HG02678 (cell line): ENCODE measurements around the gene KCTD12.
A peak's percentile ranks its signal among the peaks of the same experiment; 100 is the strongest.

Experiments
- ATAC-seq: cut with Tn5 transposase; IDR thresholded peaks from one replicate; pipeline ENCODE4 v1.9.1; 2021; ENCODE audit warnings: mild to moderate bottlenecking, moderate library complexity; ENCODE audit not compliant: unreplicated experiment

Gene KCTD12

DNA sequence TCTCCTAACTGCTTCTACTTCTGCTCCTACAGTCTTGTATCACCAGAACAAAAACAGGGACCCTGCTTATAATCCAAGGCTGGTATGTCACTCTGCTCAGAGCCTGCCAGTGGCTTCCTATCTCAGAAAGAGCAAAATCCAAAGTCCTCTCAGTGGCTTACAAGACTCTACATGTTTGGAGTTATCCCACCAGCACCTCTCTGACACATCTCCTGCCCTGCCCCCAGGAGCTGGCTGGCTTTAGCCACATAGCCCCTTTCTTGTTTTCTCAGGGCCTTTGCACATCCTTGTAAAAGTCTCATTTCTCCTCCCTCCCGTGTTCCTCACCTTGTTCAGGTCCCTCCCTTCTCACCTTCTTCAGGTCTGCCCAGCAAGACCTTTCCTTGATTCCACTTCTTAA is 2.2 kb upstream of the KCTD12 start:
- no peak for ATAC-seq

DNA sequence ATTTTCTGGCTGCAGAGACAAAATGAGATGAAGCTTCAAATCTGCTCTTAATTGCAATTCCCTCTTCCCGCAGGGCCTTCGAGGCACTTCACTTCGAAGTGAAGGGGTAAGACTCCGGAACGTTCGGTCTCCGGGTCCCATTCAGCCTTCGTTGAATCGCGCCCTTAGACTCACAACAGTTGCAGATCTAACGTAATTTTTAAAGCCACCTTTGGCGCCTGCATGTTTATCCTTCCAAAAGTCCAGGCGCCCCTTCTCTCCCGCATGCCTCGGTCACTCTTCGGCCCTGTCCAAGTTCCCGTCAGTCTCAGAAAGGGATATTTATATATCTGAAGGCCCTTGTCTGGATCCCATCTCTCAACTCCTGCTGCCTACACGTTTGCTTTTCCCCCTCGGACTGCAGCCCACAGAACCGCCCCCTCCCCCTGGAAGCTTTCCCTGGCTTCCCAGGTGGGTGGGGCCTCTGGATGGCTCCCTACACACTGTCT is 915 bp upstream of the KCTD12 start:
- no peak for ATAC-seq

DNA sequence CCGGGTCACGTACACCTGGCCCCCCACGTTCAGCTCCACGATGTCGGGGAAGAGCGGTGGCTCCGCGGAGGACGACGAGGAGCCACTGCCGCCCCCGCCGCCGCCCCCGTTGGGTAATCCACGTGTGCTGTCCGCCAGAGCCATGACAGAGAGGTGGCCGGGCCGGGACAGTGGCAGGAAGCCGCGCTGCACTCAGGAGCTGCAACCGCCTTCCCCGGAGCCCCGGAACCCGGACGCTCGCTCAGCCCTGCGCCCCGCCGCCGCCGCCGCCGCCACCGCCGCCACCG is 257 bp downstream of the KCTD12 start:
- no peak for ATAC-seq

DNA sequence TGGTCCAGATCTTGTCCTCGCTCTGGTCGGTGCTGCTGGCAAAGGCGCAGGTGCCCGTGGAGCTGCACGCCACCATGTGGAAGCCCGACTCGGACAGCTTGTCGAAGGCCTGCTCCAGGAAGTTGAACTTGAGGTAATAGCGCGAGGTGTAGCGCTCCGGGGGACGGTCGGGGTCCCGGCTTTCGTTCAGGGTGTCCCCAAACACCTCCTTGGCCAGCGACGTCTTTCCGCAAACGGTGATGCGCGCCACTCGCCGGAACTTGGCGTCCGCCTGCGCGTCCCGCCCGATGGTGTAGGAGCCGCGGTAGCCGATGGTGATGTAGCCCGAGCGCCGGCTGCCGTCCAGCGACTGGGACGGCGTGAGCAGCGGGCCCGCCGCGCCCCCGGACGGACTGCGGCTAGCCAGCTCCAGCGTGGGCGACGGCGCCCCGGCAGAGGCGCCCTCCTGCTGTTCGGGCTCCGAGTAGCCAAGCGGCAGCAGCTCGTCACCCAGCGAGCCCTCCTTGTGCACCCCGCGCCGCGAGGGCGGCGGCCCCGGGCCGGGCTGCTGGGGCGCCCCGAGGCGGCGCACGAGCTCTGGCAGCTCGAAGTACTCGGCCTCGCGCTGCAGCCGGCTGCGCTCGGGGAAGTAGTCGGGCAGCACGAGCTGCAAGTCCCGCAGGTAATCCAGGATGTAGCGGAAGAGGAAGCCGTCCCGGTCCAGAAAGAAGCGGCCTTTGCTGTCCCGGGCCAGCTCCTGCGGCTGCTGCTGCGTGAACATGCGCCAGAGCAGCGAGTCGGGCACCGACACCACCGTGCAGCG is 801 bp downstream of the KCTD12 start:
- peak; percentile 38 for ATAC-seq

DNA sequence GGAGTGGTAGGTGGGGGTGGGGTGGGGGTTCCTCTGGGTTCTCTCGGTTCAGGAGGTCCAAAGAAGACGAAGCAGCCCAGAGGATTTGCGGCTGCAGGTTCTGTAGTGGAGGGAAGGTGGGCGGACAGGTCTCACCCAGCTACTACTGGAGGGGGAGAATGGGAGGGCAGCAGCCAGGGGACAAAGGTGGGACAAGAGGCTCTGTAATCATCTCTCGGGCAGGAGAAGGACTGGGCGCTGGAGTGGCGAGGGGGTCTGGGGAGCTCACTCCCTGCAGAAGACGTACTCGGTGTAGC is 1.4 kb downstream of the KCTD12 start:
- no peak for ATAC-seq

DNA sequence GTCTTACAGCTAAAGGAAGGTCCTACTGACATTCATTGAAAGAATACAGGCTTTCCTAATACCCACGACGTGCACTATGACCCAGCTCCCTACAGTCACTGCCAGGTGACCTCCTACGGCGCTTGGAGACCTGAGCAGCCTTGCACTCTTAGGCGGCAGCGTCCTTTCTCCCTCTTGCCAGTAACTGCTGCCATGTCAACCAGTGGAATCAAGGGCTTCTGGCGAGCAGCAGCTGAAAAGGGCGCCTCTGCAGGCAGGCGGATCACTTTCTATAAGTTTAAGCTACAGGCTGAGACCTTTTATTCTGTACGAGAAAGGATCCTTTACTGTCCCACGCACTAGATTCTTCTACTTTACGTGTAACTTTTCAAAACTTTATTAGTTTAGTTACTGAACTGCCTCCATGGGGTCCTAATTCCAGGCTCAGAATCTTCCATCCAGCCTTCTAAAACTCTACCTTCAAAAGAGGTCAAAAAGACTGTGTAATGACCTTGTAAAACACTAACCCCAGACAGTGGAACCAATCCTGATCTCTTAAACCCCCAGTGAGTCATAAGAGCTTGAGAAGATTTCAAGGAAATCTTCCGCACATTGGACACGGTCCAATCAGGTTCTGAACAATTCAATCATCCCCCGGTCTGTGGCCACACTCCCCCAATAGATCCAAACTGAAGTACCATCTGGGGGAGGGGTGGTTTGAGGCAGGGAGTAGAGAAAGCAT is 1.9 kb downstream of the KCTD12 start:
- no peak for ATAC-seq

DNA sequence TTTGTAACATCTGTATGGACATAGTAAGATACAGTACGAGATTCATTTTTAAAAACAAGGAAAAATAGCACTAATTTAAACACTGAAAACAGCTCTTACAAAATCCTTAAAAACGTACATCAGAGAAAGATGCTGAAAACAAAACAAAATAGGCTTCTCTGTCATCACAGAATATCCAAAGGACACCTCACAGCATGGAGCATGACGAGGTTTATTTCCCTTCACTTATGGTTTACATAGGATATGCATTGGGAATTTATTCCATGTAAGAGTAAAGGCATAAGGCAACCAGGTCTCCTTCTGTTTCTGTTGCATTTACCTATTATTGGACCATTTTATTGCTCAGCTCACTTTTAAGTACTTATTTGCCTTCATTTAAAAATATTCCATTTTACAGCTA is 3.0 kb downstream of the KCTD12 start:
- no peak for ATAC-seq

DNA sequence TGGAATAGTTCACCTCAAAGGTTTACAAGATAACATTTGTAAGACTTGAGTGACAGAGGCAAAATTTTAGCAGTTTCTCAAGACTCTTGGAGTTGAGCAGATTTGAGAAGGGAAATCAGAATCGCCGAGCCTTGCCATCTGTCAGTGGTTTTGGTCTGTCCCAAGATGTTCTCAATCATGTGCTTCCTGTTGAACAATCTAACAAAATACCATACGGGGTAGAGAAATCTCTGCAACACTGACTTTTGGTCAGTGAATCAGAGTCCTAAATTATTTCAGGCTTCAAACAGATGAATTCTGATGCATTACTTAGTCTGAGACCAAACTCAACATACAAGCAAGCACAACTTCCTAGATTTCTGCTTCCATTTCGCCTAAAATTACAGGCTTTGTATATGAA is 3.8 kb downstream of the KCTD12 start:
- no peak for ATAC-seq

DNA sequence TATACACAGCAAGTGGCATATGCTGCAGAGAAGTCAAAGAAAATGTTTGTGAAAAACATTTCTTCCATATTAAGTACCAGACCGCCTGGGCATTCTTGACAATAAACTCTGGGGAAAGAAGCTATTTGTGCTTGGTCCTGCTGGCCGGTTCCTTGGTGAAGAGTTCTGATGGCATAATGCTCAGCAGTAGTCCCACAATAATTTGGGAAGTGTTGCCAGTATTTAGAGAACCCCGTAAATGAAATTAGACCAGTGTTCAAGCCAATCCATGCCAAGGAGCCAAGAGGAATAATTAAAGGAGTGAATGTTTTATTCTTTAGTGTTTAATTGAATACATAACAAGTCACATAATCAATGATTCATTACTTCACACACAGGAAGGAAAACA is 6.3 kb downstream of the KCTD12 start:
- no peak for ATAC-seq

DNA sequence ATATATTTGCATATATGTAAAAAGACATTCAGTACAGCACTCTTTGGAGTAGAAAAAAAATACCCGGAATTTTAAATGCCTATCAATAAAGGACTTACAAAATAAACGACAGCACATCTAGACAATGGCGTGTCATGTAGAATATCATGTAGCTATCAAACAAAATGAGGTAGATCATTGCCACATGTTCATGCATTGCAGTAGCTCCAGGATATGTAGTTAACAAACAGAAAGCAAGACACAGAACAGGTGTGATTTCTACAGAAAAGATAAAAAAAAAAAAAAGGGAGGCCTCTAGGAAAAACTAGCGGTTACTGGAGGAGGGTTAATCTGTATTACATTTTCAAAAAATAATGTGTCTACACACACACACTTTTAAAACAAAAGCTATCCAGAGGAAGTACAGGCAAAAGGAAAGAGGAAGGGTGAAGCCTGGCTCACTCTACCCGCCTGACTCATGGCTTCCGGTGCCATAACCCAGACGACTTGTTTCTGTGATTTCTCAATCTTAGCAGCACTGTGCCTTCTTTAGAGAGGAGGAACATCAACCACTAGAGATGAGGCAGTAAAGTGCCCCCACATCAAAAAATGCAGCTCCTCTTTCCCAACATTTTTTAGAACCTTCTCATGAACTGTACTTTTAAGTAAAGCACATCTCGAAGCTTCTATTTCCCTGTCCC is 6.9 kb downstream of the KCTD12 start:
- ATAC-seq: peak; percentile 96

DNA sequence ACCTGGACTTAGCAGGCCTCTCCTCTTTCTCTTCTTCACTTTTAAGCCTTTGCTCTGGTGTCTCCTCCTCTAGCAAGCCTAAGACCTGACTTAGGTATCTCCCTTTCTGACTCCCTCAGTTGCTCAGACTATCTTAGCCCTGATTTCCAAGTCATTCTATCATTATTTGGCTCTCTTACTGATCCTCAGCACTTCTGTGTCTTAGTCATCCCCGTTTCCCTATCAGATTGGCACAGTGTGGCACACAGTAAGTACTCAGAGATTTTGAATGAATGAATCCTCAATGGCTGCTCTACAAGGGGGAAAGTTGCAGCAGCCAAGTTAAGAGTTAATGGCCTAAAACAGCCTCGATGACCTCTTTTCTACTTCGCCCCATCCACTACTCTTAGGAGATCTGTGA is 8.2 kb downstream of the KCTD12 start:
- no peak for ATAC-seq

DNA sequence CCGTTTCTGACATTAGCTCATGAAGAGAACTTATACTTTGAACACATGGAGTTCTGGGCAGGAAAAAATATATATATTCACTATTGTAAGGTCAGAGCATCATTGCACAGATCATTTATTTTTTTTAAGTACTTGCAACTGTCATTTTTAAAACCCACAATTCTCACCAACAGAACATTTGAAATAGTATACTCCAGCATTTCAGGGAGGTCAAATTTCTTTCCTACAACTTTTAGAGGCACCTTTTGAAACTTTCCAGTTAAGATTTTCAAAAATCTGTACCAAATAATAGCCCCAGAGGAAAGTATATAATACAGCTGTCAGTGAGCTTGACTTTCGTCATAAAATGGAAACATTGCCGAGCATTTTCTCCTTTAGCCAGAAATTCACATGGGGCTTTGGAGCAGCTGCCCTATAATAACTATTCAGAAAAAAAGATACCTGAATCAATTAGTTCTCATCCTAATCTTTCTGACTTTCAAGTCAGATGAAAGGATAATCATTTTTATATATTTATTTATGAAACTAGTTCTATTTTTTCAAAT is 10.9 kb downstream of the KCTD12 start:
- no peak for ATAC-seq

DNA sequence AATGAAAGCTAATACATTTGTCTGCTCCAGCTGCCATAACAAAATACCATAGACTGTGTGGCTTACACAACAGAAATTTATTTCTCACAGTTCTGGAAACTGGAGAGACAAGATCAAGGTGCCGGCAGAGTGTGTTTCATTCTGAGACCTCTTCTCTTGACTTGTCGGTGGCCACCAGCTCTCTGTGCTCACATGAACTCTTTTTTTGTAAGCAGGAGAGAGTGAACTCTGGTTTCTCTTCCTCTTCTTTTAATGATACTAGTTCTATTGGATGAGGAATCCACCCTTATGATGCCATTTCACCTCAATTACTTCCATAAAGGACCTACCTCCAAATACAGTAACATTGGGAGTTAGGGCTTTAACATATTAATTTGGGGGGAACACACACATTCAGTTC is 11.7 kb downstream of the KCTD12 start:
- peak; percentile 64 for ATAC-seq

DNA sequence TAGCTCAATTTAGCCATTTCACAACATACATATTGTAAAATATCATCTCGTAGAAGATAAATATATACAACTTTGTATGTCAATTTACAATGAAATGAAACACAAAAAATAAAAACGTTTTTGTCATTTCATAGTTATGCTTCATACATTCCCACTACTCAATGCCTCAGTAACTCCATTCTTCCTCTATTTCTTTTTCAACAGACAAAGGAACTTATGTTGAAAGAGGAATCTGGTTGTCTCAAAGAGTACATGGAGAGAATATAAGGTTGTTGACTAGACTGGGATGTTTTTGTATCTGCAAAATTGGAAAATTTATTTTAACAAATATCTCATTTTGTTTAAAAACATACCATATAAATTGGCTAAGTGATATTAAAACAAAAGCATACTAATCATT is 12.8 kb downstream of the KCTD12 start:
- no peak for ATAC-seq

DNA sequence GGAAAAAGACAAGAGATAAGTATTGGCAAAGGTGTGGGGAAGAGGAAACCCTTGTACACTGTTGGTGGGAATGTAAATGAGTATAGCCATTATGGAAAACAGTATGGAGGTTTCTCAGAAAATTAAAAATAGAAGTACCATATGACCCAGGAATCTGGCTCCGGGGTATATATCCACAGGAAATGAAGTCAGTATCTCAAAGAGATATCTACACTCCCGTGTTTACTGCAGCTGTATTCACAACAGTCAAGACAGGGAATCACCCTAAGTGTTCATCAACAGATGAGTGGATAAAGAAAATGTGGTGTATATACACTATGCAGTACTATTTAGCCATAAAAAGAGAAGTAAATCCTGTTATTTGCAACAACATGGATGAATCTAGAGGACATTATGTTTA is 13.5 kb downstream of the KCTD12 start:
- ATAC-seq: no peak

DNA sequence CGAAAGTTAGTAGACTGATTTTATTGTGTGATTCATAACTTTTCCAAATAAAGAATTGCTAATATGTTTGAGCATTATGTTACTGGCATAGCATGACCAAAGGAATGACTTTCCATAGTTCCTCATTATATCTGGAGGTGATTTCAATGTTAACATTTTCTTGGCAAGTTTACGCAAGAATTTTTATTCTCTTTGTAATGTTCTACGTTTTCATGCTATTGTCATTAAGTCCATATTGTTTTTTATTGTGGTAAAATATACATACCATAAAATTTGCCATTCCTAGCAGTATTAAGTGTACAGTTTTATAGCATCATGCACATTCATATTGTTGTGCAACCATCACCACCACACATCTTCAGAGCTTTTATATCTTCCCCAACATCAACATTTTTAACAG is 14.8 kb downstream of the KCTD12 start:
- no peak for ATAC-seq

DNA sequence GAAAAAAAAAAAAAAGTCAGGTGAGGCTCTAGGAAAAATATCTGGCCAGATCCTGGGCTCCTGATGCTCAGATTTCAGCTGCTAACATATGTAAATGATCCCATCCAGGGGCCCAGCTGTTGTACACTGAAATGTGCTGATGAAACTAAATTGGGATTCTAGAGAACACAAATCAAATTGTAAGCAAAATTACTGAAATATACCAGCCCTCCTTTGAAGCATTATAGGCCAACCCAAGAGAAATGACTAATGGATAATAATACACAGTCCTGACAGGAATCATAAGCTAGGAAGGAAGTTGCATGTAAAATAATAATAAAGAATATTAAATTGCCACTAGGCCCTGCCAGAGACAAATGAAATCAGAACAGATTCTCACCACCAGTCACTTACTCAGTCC is 17.8 kb downstream of the KCTD12 start:
- ATAC-seq: no peak

DNA sequence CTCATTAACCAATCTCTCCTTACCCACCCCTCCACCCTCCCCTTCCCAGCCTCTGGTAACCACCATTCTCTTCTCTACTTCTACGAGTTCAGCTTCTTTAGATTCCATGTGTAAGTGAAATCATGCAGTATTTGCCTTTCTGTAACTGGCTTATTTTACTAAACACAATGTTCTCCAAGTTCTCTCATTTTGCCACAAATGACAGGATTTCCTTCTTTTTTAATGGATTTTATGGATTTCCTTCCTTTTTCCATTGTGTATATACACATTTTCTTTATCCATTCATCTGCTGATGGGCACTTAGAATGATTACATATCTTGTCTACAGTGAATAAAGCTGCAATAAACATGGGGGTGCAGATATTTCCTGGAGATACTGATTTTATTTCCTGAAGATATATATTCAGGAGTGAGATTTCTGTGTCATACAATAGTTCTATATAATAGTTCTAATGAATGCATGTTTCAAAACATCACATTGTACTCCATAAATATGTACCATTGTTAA is 20.2 kb downstream of the KCTD12 start:
- ATAC-seq: no peak

DNA sequence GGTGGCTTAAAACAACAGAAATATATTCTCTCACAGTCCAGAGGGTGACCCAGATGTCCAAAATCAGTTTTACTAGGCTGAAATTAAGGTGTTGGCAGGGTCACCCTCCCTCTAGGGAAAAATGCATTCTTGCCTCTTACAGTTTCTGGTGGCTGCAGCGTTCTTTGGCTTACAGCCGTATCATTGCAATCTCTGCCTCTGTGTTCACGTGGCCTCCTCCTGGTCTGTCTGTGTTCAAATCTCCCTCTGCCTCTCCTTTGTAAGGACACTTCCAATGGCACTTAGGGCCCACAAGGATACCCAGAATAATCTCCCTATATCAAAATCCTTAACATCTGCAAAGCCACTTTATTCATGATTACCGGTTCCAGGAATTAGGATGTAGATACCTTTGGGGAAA is 21.1 kb downstream of the KCTD12 start:
- no peak for ATAC-seq

DNA sequence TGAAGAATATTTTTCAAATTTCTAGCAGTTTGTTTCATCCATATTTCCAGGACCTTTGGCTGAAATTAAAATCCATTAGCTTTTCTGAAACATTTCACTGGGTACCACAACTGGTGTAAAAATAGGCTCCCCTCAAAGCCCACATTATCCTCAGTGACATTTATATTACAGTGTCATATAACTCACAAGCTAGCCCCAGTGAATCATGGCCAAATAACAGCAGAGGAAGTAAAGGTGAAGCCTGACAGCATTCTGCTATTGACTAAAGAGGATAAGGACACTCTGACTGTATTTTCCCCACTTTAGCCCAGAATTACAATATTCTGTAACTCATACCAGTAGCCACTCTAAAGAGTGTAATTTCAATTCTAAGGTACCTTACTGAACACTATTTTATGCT is 21.9 kb downstream of the KCTD12 start:
- no peak for ATAC-seq

DNA sequence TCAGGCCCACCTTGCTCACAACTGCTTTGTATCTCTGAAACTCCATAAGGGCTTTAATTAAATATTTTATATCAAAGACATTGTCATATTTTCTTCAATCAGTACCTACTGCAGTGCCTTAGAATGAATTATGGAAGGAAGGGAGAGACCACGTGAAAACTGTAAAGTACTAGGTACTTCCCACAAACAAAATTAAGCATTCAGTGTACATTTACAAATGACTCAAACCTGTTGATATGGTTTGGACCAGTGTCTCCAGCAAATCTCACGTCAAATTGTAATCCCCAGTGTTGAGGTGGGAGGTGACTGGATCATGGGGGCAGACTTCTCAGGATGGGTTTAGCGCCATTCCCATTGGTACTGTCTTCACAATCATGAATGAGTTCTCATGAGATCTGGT is 23.2 kb downstream of the KCTD12 start:
- ATAC-seq: no peak

DNA sequence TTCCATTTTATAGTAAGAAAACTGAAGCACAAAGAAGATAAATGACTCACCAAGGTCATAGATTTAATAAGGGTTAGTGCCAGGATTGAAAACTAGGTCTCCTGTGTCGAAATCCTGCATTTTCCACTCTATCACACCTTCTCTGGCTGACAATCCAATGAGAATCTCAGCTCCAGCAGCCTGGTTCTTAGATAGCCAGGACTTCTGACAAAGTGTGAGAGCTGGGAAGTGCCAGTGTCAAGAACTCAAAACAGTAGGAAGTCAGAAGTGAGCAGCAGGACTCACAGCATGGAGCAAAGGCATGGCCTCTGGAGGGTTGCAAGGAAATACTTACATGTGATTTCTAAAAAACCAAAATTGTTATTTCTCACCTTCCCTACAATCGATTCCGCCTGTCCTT is 24.3 kb downstream of the KCTD12 start:
- ATAC-seq: no peak
